ENCODE results near the gene AIF1. TPM values are rescaled to one million over a fixed set of nuclear protein-coding genes. Genes with fewer than 3 reads are reported as not detected.
"Not testable (repeated sequence)": the region's sequence is repeated elsewhere in the genome, so short reads cannot be mapped to it uniquely, and the experiment has no call there.

AIF1 gene
- total RNA-seq, 1 donor: 66.8 TPM

DNA sequence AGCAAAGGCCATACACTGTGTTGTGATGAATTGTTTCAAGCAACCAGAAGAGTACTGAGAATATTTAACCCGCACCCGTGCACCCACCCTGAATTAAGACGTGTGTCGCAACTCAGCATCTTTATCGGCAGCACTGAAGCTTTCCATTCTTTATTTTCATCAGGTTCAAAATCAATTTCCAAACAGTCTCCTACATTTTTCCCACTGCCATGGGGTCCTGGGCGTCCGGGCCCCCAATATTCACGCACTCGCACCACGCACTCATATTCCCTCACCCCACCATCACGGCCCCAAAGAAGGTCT is 34.6 kb upstream of the AIF1 start:
- no peak for DNase-seq (ENCODE audit: low read depth in 2 of 3, low spot score in 2 of 3)

DNA sequence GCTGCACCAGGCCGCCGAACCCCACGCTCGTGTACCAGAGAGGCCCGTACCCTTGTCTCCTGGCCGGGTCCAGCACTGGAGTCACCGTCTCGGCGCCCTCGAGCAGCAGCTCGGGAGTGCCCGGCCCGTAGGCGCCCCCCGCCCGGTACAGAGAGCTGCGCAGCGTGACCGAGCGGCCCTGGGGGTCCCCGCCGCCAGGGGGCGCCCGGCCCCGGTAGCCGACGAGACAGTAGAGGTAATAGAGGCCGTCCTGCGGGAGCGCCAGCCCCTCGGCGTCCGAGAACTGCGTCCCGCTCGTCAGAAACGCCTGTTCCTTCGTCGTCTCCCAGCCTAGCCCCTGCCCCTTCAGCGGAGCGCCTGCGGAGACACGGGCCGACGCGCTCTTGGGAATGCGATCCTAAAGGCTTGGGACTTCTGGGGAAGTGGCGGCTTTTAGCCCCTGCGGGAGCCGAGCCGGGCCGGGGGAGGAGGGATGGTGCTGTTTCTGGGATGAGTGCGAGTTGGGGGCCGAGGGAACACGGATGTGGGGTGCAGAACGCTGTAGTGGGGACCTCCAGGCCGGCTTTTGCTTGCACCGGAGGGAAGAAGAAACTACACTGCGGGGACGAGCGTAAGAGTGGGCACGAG is 34.1 kb upstream of the AIF1 start:
- DNase-seq (ENCODE audit: low read depth in 2 of 3, low spot score in 2 of 3): peak; percentile 79 to 85 (median 81)

DNA sequence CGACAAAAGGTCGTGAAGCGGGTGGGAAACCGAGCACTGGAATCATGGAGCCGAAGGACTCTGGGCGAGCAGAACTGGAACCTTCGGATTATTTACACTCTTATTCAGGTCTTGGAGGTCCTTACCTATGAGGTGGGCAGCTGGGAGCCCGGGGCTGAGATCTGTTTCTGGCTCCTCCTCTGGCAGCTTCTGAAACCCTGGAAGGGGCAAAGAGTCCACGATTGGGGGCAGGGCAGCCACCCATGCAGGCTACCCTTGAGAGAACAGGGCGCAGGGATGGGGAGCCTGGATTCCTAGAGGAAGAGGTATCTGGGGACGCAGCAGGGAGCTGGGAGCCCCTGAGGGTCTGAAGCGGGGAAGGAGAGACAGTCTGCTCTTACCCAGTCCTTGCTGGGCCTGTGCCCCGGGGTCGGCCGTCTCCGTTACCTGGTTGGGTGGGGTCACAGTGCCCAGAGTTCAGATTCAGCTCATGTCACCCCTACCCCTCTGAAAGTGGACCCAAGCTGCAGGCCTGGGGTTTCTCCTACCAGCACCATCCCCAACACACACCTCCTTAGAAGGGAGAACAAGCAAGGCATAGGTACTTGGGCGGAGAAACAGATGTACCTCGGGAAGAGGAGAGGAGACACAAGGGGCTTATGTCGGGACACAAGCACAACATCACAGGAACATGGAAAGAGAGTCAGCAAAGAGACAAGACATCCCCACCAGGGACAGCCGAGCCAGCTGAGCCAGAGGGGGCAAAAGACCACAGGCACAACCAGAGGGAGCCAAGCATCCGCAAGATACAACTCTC is 33.4 kb upstream of the AIF1 start:
- DNase-seq (ENCODE audit: low read depth in 2 of 3, low spot score in 2 of 3): no peak

DNA sequence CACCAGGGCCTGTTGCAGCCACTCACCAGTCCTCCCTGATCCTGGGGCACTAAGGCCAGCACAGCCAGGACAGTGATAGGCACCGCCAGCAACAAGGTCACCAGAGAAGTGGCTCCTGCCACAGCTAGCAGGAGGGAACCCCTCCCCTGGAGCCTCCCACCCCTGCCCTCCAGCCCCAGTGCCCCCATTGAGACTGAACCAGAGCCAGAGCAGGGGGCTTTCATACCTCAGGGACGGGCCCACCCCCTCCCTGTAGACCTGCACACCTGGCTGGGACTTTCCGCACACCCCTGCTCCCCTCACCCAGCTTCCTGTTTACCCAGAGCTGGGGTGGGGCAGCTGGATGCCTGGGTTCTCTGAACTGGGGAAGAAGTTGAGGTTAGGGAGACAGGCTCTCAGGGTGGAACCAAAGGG is 32.8 kb upstream of the AIF1 start, which contains the start of gene LTB:
LTB (minus strand) TSS at position 195 of the 414 bp plus-strand sequence; CDS start at position 188, 7 bp downstream.
- no peak for DNase-seq (ENCODE audit: low read depth in 2 of 3, low spot score in 2 of 3)

DNA sequence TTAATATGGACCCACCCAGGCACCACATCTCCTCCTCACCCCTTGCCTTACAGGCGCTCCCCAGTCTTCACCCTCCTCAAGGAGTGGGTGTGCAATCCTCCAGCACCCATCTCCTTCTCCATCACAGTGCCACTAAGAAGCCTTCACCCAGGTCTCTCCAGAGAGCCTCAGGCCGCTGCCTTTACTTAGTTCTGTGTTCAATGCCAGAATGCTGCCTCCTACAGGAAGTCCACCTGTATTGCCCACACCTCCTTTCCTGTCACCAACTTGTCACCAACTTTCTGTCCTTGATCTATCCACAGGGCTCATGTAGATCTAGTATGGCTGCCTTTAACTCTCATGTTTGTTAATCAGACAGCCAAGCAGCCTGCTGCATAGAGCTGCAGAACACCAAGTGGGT is 29.5 kb upstream of the AIF1 start:
- DNase-seq (ENCODE audit: low read depth in 2 of 3, low spot score in 2 of 3): no peak

DNA sequence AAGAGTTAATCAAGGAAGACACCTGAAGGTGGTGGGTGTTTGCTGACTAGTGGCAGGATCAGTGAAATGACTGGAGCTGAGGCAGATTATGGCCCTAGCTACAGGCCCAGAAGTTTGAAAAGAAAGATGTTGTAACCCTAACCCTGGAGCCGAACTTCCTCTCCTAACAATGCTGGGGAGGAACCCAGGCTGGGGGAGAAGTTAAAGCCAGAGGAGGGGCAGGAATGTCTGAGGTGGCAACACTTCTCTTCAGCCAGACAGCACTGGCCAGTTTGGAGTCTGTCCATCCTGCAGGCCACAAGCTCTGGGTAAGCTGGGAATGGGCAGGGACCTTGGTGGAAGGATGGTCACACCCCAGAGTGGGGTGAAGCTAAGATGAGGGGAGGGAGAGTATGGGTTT is 29.0 kb upstream of the AIF1 start, which contains the start of gene LST1:
LST1 (plus strand) TSS at position 270 of the 400 bp plus-strand sequence. CDS start 1,023 bp downstream, outside the sequence.
- DNase-seq (ENCODE audit: low read depth in 2 of 3, low spot score in 2 of 3): peak in 1 of 3 donors; percentile 54

DNA sequence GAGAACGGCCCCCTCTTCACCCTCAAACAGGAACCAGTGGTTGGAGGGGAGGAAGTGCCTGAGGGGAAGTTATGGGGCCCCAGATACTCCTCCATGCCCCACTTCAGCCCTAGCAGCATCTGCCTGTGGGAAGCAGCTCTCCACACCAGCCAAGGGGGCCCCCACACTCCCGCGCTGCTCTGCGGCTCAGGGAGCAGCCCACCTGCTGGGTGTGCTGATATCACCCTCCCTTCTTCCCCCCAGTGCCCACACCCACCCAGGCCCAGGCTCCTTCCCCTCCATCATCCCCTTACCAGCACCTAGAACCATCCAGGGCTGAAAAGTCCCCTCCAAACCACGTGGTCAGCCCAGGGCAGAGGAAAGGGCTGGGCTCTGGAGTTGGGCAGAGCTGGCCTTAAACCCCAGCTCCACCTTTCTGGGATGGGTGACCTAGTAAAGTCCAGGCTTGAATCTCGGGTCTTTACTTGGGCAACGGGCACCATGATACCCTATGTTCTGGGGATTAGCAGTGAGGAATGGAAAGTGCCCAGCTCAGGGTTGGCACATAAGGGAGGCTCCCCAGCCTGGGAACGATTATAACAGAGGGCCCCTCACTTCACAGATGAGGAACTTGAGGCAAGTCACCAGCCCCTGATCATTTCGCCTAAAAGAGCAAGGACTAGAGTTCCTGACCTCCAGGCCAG is 28.3 kb upstream of the AIF1 start:
- peak in 2 of 3 donors; percentile 92 to 97 for DNase-seq (ENCODE audit: low read depth in 2 of 3, low spot score in 2 of 3)

DNA sequence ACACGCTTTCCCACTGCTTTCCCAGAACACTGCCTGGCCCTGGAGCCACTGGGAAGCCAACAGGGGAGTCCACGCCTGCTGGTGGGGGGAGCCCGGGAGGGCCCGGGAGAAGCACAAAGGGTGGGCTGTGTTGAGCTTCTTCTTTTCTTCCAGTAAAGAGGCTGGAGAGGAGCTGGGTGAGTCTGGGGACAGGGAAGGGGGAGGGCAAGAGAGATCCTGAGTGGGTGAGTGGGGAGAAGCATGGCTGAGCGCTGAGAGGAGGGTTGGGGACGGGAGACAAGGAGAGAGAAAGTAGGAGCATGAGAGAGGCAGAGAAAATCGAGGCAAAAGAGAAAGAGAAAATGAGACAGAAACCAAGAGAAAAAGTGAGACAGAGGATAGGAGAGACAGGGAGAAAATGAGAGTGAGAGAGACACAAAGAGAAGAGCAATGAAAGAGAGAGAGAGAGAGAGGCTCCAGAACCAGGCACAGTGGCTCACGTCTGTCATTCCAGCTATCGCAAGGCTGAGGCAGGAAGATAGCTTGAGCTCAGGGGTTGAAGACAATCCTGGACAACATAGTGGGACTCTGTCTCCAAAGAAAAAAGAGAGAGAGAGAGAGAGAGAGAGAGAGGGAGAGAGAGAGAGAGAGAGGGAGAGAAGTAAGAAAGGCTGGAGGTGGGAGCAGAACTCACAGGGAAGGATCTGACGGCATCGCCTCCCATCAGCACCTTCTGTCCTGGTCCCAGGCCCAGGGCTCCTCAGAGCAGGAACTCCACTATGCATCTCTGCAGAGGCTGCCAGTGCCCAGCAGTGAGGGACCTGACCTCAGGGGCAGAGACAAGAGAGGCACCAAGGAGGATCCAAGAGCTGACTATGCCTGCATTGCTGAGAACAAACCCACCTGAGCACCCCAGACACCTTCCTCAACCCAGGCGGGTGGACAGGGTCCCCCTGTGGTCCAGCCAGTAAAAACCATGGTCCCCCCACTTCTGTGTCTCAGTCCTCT is 26.9 kb upstream of the AIF1 start:
- DNase-seq (ENCODE audit: low read depth in 2 of 3, low spot score in 2 of 3): no peak

DNA sequence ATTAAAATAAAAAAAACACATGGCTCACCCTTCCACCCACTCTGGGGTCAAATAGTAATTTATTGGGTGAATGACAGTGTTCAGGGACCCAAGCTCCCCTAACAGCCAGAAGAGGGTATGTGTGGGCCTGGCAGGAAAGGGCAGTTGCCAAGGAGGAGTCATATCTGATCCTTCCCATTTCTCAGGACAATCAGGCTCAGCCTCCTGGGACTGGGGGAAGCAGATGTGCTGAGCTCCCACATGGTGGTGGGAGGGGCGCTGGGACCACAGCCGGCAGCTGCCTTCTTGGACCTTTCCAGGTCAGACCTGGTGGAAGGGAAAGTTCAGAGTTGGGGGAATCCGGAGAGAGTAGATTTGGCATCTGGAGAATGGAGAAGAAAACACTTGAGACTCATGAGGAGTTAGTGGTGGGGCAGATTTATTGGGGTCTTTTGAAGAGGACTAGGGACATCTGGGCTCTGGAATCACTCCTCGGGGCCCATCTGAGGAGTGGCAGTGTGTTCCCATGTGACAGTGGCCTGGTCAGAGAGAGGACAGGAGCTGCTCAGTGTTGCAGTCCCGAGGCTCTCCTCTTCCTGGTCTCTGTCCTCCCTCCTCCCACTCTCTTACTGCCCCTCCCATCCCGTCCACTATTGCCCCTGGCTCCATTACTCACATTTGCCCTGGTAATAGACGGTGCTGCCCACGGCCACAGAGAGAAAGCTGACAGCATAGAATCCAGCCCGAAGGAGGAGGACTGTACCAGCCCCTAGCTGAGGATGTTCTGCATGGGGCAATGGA is 26.0 kb upstream of the AIF1 start:
- no peak for DNase-seq (ENCODE audit: low read depth in 2 of 3, low spot score in 2 of 3)

DNA sequence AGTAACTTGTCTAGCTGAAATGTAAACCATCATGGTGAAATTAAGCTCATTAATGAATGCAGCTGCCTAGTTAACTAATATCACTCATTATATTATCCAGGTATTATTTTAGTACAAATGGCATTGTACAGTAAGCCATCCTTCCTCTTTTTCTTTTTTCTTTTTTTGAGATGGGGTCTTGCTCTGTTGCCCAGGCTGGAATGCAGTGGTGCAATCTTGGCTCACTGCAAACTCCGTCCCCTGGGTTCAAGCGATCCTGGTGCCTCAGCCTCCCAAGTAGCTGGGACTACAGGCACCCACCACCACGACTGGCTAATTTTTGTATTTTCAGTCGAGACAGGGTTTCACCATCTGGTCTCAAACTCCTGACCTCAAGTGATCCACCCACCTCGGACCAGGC is 24.3 kb upstream of the AIF1 start:
- not testable (repeated sequence) for DNase-seq (ENCODE audit: low read depth in 2 of 3, low spot score in 2 of 3)

DNA sequence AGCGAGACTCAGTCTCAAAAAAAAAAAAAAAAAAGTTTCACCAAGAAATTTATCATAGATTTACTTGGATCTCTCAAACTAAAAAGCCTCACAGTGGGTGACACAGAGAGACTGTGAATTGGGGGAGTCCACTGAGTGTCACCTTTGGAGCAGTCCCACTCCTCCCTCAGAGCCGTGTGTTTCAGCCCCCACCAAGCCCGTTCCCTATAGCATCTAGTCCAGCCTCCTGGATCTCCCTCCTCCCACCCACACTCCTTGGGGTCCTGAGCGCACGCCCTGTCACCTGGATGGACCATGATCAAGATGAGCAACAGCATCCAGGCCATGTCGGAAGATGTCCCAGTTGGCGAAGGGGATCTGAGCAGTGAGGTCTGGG is 22.6 kb upstream of the AIF1 start:
- no peak for DNase-seq (ENCODE audit: low read depth in 2 of 3, low spot score in 2 of 3)

DNA sequence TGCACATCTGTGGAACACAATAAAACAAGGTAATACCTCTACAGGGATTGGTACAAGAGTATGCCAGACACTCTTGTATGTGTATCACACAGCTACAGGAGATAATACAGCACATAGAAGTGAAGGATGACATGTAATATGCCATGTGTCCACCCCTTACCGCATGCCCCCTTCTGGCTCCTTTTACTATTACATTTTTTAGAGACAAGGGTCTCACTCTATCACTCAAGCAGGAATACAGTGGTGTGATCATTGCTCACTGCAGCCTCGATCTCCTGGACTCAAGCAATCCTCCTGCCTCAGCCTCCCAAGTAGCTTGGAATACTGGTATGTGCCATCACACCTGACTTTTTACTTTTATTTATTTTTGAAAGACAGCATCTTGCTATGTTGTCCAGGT is 18.0 kb upstream of the AIF1 start:
- peak in 2 of 3 donors; percentile 64 to 81 for DNase-seq (ENCODE audit: low read depth in 2 of 3, low spot score in 2 of 3)

DNA sequence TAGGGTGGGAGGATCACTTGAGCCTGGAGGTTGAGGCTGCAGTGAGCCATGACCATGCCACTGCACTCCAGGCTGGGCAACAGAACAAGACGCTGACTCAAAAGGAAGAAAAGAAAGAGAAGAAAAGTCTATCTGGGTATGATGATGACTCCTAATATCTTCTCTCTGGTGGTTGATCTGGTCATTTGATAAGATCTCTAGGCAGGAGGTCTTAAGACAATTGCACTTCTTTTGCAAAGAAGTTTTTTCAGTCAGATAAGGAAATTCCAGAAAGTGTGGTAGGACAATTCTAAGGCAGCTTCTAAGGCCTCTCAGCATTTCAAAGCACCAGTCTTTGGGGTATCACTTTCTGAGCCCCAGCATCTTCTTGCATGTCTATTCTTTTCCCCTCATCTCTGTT is 7.7 kb upstream of the AIF1 start:
- no peak for DNase-seq (ENCODE audit: low read depth in 2 of 3, low spot score in 2 of 3)

DNA sequence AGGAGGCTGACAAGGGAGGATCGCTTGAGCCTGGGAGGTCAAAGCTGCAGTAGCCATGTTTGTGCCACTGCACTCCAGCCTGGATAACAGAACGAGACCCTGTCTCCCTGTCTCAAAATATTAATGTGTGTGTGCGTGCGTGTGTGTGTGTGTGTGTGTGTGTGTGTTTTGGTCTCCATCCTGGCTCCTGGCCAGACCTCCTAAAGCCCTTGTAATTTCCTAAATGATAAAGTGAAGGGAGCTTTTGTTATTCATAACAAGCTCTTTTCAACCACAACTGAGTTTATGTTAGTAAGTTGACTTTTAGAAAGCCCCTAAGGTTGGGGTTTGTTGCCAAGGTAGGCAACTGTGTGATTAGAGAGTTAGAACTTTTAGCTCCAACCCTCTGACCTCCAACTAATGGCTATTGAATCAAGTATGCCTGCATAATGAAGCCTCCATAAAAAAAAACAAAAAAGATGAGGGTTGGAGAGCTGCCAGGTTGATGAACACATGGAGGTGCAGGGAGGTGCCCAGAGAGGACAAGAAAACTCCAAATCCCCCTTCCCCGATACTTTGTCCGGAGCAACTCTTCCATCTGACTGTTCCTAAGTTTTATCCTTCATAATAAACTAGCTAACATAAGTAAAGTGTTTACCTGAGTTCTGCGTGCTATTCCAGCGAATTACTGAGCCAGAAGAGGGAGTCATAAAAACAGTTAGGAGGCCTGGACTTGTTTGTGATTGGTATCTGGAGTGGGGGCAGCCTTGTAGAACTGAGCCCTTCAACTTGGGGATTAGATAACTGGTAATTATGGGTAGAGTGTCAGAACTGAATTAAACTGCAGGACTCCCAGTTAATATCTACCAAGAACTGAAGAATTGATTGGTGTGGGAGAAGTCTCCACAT is 5.3 kb upstream of the AIF1 start:
- peak in 1 of 3 donors; percentile 66 for DNase-seq (ENCODE audit: low read depth in 2 of 3, low spot score in 2 of 3)

DNA sequence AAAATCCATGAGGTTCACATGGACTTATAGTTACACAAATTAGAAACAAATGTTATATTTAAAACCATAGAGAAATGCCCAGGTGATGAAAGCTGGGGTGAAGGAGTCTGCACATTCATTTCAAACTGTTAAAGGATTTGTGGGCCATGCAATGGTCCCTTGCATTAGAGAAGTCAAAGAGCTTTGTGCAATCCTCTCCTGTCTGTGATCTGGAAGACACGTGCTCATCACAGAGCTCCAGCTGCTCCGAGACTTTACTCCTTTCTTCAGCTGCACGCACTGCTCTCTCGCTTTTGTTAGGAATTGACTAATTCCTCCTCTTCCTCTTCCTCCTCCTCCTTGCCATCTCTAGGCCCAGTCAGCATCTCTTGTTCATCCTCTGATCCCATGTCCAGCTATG is 4.1 kb upstream of the AIF1 start:
- DNase-seq (ENCODE audit: low read depth in 2 of 3, low spot score in 2 of 3): no peak

DNA sequence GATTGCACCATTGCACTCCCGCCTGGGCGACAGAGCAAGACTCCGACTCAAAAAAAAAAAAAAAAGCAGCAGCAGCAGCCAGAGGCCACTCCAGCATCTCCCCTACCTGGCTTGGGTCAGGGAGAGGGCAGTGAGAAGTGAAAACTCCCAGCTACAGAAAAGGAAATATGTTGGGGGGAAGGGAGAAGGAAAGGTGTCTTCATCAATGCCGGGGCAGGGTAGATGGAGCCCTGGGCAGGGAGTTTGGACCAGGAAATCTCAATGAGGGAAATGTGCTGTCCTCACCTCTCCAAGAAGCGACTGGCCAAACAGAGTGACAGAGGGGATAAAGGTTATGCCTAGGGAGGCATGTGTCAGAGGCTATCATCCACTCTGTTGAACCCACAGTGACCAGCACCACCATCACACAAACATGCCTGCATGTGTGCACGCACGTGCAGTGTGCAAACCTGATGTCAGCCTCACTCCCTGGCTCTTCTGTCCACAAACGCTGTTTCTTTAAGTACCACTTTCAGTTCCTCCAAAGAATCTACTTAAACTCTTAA is 887 bp upstream of the AIF1 start:
- DNase-seq (ENCODE audit: low read depth in 2 of 3, low spot score in 2 of 3): no peak

DNA sequence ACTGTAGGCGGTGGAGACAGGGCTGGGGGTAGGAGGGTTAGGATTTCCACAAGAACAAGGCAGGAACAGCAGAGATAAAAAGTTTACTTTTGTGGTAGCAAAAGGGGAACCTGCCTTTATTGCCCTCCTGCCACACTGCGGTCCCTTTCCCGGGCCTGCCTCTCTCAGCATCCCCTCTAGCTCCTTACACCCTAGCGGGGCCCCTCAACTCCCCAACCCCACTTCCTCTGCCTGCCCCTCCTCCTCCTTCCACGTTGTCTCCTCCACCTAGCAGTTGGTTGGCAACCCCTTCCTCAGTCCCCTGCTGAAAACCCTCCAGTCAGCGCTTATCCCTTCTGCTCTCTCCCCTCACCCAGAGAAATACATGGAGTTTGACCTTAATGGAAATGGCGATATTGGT is 714 bp downstream of the AIF1 start:
- peak in 2 of 3 donors; percentile 70 to 91 for DNase-seq (ENCODE audit: low read depth in 2 of 3, low spot score in 2 of 3)

DNA sequence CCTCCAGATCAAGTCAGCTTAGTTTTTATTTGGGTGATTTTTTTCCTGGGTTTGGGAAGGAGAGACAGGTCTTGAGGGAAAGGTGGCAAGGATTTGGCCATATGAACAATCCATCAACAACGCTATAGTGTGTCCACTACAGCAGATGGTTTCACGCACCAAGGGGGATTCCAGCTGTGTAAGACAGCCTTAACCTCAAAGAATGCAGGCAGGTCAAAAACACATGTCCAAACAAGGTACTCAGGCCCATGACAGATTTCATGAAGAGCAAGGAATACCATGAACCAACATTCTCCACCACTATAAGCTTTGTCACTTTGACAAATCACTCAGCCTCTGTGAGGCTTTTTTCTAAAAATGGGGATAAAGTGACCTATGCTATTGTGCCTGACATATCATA is 2.0 kb downstream of the AIF1 start:
- no peak for DNase-seq (ENCODE audit: low read depth in 2 of 3, low spot score in 2 of 3)
